T follicular helper cell (primary cell): ENCODE measurements around the gene TLR2.

Source experiments
- DNase-seq: peaks from one replicate; pipeline ENCODE4 v3.0.0-alpha.2; 2020; ENCODE audit warnings: low read depth
- total RNA-seq, 2 experiments: gene quantifications; one replicate each; lab custom pipeline; 2026; lab: John Stamatoyannopoulos, UW

TLR2 gene, protein sequence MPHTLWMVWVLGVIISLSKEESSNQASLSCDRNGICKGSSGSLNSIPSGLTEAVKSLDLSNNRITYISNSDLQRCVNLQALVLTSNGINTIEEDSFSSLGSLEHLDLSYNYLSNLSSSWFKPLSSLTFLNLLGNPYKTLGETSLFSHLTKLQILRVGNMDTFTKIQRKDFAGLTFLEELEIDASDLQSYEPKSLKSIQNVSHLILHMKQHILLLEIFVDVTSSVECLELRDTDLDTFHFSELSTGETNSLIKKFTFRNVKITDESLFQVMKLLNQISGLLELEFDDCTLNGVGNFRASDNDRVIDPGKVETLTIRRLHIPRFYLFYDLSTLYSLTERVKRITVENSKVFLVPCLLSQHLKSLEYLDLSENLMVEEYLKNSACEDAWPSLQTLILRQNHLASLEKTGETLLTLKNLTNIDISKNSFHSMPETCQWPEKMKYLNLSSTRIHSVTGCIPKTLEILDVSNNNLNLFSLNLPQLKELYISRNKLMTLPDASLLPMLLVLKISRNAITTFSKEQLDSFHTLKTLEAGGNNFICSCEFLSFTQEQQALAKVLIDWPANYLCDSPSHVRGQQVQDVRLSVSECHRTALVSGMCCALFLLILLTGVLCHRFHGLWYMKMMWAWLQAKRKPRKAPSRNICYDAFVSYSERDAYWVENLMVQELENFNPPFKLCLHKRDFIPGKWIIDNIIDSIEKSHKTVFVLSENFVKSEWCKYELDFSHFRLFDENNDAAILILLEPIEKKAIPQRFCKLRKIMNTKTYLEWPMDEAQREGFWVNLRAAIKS
- 3.7 to 3.9 reads per million in 2 experiments for total RNA-seq

- peak; percentile 39 for DNase-seq
Observed at GRCh38 chr4:153684182-153684970, at the start of gene TLR2. Gene TLR2 (plus strand): TSS chr4:153684280. CDS start chr4:153702908, 18,628 bp downstream.

- no peak for DNase-seq
Observed at GRCh38 chr4:153634738-153635353, 49.2 kb upstream of the TLR2 start.

GRCh38 chr4:153635846-153636245 is 48.2 kb upstream of the TLR2 start:
- no peak for DNase-seq

DNA sequence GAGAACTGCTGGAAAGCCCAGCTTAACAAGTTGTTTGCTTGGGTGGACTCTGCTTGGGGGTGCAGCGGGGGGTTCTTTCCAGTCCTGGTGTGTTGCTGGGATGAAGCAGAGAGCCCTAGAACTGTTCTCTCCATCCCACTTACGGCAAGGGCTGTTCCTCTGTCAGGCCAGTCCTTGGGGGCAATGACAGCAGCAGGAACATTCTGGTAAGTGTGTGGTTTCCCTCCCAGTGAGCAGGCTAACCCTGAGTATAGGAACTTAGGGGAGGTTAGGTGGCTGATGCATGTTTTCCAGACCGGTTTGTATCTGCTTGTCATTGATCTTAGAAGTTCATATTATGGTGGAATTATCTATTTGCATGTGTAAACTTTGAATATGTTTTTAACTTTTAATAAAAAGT is 46.9 kb upstream of the TLR2 start:
- DNase-seq: no peak

DNA sequence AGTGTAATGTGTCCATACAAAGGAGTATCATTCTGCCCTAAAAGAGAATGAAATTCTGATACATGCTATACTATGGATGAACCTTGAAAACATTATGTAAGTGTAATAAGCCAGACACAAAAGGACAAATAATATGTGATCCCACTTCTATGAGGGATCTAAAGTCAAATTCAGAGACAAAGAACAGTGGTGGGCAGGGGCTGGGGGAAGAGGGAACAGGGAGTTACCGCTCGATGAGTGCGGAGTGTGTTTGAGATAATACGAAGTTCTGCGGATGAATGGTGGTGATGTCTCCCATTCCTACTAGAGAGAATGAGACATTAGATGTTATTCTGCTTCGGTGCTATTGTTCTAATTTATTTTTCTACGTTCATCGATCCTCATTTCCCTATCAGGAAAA is 46.1 kb upstream of the TLR2 start:
- no peak for DNase-seq

GRCh38 chr4:153638999-153639398 is 45.1 kb upstream of the TLR2 start:
- no peak for DNase-seq

GRCh38 chr4:153639833-153640802 is 44.0 kb upstream of the TLR2 start:
- no peak for DNase-seq

DNA sequence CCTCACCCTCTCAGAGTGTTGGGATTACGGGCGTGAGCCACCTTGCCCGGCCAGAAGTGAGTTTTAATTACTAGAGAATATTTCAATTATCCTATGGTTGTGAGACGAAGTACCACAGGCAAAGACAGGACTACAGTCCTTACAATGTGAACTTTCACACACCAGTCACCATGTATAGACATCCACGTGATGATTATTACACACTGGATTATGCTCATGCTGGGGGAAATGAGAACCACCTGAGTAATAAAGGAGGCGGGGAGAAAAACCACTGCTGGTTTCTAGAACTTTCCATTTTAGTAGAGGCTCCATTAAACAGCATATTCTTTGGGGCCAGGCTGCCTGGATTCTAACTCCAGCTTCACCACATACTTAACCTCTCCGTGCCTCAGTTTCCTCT is 42.5 kb upstream of the TLR2 start:
- no peak for DNase-seq

DNA sequence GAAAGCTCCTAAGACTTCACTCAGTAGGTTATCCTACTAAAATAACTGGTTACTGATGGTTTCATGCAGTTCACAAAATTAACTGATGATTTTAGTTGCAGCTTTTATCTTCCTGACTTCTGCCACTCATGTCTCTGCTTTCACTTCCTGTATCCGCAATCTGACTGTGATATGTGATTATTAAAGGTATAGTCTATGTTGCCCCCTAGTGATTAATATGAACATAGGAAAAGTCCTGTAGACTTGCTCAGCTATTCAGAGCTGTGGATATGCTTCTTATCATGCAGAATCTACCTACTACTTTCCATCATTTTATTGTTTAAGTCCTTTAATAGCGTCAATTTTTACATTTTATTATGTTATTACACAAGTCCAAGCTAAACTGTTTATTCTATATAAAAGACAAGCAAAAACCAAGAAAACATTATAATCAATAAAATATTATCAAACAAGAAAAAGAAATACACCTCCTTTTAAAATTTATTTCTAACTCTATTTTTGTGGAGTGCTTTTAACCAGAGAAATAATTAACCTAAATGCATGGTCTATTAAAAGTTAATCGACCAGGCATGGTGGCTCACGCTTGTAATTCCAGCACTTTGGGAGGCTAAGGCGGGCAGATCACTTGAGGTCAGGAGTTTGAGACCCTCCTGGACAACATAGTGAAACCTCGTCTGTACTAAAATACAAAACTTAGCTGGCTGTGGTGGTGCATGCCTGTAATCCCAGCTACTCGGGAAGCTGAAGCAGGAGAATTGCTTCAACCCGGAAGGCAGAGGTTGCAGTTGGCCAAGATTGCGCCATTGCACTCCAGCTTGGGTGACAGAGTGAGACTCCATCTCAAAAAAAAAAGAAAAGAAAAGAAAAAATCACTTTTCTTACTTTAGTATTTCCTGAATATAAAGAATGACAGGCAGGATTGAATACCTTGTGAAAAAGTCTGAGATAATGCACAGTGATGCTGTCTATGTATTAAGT is 40.4 kb upstream of the TLR2 start:
- DNase-seq: no peak

DNA sequence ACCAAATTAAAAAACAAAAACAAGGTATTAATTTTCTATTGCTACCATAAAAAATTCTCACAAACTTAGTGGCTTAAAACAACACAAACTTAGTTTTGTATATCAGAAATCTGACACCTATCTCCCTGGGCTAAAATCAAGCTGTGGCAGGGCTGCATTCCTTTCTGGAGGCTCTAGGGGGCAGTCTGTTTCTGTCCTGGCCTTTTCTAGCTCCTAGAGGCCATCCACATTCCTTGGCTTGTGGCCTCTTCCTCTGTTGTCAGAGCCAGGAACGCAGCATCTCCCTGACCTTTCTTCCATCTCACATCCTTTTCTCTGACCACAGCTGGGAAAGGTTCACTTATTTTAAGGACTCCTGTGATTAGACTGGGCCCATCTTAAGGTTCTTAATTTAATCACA is 38.9 kb upstream of the TLR2 start:
- no peak for DNase-seq

GRCh38 chr4:153646261-153646660 is 37.8 kb upstream of the TLR2 start:
- no peak for DNase-seq

DNA sequence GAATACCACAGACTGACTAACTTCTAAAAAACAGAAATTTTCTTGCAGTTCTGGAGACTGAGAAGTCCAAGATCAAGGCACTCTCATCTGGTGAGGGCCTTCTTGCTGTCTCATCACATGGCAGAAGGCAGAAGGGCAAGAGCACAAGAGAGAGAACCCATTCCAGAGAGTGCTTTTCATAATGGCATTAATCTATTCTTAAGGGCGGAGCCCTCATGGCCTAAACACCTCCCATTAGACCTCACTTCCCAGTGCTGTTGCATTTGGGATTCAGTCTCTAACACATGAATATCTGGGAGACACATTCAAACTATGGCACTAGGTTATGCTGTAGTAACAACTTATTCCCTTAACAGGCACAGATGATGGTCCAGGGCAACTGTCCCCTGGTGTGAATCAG is 37.1 kb upstream of the TLR2 start:
- DNase-seq: no peak

DNA sequence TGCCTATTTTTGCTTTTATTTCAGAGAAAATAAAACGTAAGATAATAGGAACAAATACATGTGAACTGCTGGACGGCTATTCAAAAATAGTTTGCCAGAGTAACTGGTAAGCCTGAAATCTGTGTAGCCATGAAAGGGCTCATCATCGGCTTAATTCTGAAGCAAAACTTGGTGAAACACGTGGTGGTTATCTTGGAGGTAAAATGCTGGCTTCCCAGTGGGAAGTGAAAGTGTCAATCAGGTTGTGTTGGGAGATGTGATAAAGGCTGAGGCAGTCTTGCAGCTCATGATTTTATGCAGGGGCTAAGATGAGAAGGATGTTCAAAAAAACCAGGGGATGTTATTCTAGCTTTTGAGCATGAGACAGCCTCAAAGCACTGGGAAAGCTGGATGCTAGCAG is 36.1 kb upstream of the TLR2 start:
- DNase-seq: no peak

DNA sequence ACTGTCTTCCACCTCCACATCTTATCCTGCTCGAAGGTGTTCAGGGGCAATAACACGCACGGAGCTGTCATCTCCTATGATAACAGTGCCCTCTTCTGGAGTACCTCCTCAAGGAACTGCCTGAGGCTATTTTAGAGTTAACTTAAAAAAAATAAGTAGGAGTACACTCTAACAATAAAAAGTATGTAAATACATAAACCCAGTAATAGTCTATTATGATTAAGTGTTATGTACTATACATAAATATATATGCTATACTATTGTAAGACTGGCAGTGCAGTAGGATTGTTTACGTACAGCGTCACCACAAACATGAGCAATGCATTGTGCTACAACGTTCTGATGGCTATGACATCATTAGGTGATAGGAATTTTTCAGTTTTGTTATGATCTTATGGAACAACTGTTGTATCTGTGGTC is 34.5 kb upstream of the TLR2 start:
- DNase-seq: no peak

DNA sequence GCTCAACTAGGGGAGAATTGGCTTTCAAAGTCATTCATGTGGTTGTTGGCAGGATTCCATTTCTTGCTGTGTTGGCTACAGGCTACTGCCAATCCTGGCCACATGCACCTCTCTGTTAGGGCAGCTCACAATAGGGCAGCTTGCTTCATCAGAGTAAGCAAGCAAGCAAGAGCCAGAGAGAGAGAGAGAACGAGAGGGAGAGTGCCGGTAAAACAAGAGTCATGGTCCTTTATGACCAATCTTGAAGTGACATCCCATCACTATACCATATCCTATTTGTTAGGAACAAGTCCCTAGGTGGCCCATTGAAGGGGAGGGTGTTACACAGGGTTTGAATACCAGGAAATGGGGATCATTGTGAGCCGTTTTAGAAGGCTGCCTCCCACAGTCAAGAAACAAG is 33.0 kb upstream of the TLR2 start:
- no peak for DNase-seq

- peak; percentile 7 for DNase-seq
Observed at GRCh38 chr4:153651587-153651986, 32.5 kb upstream of the TLR2 start.

DNA sequence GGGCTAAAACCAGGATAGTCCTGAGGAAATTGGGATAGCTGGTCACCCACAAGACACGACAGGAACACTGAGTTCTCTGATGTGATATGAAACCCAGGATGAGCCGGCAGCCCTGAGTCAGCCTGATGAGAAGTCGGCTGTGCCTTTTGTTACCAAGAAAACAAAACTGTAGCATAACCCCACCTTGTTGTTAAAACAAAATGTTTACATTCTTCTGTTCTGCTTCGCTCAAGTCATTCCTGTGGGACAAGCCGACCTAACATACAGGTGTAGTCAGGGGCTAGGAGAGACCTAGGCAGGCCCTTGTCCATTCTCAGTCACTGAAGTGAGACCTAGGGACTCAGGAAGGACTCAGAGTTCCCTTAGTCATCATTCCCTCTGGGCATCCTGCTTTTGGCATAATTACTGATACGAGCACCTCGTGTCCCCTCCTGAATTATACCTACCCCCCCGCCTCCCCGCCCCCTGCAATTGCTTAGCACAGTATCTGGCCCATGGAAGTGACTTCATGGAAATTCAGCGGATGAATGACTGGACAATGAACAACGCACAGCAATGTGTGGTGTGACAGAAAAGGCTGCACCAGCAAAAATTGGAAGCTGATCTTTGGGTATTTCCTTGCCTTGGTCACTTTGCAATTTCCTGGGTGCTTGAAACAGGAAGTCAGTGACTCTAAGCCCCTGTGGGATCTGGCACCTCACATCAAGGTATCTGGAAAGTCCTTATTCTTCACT is 31.9 kb upstream of the TLR2 start:
- DNase-seq: no peak

DNA sequence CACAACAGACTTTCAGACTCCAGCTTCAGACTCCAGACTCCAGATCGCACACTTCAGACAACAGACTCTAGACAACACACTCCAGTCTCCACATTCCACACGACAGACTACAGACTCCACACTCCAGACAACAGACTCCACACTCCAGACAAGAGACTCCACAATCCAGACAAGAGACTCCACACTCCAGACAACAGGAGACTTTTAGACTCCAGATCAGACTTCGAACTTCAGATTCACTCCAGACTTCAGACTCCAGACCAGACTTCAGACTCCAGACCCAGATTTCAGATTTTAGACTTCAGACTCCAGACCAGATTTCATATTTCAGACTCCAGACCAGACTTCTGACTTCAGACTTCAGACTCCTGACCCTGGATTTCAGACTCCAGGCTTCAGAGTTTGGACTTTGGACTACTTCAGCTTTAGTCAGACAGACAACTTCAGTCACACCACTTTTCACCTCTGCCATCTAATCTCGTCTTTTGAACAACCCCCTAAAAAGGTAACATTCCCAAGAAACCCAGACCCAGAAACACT is 29.0 kb upstream of the TLR2 start:
- no peak for DNase-seq

DNA sequence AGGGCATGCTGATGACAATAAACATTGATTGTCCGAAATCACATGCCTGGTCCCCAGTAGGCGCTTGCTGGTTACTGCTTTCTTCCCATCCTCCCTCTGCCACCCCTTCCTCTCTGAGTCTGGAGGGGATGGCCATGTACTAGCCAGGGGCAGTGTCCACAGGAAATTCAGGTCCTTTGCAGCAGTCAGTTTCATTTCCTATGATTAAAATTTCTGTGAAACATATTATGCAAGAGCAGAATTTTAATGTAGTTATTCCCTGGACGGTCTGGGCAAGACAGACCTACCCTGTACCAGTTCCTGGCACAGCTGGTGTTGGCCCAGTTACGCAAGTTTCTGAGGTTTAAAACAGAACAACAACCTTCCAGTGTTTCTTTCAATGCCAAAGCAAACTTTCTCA is 28.2 kb upstream of the TLR2 start:
- no peak for DNase-seq
